GDM1 (cell line): ENCODE results near the gene NSD1.
A peak's percentile ranks its signal among the peaks of the same experiment; 100 is the strongest.
"Not testable (repeated sequence)": the region's sequence is repeated elsewhere in the genome, so short reads cannot be mapped to it uniquely, and the experiment has no call there.

Experiments used
- DNase-seq: peaks from one replicate; lab custom pipeline; 2025; lab: John Stamatoyannopoulos, UW

NSD1 gene

DNA sequence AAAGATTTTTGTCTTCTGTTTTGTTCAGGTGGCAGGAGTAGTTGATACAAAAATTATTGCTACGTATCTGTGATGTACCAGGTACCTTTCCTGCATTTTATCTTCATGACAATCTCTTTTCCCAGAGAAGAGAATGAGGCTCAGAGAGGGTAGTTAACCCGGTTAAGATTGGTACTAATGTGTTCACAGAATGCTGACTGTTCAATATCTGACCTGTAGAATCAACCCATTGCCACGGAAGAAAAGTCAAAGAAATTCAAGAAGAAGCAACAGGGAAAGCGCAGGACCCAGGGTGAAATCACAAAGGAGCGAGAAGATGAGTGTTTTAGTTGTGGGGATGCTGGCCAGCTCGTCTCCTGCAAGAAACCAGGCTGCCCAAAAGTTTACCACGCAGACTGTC lies 158.2 kb downstream of the NSD1 start:
- no peak for DNase-seq

DNA sequence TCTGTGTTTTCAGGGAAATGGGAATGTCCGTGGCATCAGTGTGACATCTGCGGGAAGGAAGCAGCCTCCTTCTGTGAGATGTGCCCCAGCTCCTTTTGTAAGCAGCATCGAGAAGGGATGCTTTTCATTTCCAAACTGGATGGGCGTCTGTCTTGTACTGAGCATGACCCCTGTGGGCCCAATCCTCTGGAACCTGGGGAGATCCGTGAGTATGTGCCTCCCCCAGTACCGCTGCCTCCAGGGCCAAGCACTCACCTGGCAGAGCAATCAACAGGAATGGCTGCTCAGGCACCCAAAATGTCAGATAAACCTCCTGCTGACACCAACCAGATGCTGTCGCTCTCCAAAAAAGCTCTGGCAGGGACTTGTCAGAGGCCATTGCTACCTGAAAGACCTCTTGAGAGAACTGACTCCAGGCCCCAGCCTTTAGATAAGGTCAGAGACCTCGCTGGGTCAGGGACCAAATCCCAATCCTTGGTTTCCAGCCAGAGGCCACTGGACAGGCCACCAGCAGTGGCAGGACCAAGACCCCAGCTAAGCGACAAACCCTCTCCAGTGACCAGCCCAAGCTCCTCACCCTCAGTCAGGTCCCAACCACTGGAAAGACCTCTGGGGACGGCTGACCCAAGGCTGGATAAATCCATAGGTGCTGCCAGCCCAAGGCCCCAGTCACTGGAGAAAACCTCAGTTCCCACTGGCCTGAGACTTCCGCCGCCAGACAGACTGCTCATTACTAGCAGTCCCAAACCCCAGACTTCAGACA lies 160.4 kb downstream of the NSD1 start:
- DNase-seq, result no peak

DNA sequence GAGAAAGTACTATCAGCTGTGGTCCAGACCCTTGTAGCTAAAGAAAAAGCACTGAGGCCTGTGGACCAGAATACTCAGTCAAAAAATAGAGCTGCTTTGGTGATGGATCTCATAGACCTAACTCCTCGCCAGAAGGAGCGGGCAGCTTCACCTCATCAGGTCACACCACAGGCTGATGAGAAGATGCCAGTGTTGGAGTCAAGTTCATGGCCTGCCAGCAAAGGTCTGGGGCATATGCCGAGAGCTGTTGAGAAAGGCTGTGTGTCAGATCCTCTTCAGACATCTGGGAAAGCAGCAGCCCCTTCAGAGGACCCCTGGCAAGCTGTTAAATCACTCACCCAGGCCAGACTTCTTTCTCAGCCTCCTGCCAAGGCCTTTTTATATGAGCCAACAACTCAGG lies 161.1 kb downstream of the NSD1 start:
- DNase-seq, result no peak

DNA sequence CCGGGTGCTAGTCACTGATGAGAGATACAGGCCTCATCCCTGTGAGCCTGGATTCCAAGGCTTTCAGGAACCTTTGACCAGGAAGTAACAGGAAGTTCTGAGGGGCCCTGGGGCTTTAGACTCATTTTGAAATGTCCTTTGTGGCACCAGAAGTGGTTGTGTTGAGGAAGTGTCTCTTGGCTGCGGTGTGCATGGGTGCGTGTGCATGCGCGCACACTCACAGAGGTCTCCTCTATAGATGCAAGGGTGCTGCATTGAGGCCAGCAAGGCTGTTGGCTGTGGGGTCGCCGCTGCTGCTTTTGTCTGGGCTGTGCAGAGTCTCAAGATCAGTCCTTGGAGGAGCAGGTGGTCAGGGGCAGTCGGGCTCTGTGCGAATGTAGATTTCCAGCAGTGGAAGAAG lies 162.4 kb downstream of the NSD1 start:
- DNase-seq, result no peak

DNA sequence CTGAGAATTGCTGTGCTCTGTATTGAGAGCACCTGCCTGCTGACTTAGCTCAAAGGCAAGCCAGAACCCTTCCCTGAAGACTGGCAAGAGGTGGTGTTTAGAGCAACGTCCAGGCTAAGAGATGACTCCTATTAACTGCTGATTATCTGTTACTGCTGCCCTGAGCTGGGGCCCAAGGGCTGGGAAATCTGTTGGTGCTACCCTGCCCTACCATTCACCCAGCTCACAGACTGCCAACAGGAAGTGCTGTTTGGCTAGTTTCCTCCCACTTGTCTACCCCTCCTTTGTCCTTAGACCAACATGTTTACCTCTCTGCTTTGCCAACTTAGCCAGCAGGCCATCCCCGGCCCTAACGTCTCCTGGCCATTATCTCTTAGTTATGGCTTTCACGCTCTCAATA lies 163.0 kb downstream of the NSD1 start:
- no peak for DNase-seq

DNA sequence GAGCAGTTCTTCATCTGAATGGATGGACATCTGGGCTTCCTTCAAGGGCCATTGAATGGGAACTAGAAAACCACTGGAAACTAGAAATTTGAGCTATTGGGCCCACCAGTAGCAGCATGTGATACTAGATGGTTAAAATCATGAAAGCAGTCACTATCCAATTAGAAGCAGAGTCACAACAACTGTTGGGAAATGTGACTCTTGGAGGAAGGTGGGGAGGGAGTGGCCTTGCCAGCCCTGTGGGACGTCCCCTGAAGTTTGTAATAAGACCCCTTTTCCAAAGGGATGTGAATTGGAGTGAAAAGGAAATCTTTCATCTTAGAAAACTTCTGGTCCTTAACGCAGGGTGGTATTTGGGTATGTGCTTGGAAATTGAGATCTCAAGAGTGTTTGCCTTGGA lies 164.3 kb downstream of the NSD1 start:
- no peak for DNase-seq

DNA sequence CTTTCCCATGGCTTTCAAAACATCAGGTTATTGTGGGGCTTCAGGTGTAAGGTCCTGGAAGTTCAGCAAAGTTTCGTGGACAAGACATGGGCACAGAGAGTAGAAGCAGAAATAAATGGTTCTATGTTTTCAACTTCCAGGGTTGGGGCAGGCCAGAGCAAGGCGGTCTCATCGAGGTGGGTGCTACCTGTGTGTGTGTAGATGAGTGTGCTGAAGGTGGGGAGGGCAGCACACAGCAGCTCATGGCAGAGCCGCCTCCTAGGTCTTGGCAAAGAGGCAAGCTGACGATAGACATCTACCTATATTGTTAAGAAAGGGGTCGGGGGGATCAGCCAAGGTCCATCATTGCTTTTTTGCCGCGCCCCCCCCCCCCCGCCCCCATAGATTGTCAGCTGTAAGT lies 166.1 kb downstream of the NSD1 start:
- DNase-seq, result no peak

DNA sequence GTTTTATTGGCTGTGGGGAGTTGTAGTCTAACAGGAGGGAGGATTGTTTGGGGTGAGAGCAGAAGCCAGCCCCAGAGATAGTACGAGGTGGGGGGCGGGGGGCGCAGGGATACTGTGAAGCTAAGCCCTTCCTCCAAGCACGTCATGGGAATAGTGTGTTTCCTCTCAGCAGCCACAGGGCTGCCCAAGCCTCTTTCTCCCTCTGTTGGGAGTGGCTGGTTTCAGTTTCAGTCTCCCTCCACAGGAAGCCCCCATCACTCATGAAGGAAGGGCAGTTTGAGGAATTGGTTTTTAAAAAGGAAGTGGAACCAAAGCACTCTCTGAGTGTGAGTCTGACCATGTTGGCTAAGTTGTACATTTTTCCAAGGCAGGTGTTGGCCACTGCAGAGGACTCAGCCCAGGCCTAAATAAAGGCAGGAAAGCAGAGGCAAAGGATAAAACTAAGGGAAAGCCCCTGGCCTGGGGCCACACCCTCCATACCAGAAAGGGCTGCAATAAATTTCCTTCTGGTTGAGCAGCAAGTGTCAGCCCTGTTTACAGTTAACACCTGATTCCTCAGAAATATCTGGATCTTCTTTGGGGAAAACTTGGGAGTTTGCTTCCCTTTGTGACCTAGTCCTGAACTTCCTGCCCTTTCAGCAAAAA lies 166.8 kb downstream of the NSD1 start:
- peak; percentile 85 for DNase-seq

DNA sequence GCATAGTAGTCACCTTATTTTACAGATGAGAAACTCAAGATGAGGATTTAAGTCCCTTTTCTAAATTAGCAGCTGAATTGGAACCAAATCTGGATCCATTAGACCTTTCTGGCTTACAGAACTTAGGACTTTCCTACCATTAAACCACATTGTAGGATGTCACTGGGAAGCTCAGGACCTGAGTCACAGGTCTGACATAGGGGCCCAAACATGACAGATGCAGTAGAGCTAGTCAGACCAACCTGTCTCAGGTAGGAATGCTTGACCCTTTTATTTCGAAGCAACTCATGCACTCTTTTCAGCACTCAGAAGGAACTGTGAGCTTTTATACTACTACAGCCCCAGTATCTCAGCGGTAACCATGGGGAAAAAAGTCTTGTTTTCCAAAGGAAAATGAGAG lies 167.4 kb downstream of the NSD1 start:
- no peak for DNase-seq

DNA sequence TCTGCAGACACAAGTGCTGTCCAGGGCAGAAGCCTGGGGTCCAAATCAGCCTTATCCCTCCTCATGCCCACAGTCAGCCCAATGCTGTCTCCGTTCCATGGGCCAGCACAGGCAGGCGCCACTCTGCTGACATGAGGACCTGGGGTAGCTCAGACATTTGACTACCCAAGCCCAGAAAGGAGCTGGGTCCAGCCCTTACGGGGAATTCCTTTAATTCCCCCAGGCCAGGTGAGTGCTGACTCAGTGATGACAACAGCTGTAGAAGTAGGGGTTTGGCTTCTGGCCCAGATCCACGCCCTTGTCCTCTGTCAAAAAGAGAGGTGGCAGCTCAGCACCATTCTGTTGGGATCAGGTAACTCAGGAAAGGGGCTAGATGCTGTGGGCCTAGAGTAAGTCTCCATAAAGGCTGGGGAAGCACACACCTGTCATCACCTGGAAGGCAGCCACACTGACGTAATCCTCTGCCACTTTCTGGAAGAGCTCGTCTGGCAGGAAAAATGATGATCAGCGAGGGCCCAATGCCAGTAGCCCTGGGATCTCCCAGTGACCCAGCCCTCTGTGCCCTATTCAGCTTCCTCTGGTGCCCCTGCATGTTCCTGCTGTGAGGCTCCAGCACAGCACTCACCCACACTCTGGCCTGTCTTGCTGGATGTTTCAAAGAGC lies 168.1 kb downstream of the NSD1 start:
- no peak for DNase-seq

DNA sequence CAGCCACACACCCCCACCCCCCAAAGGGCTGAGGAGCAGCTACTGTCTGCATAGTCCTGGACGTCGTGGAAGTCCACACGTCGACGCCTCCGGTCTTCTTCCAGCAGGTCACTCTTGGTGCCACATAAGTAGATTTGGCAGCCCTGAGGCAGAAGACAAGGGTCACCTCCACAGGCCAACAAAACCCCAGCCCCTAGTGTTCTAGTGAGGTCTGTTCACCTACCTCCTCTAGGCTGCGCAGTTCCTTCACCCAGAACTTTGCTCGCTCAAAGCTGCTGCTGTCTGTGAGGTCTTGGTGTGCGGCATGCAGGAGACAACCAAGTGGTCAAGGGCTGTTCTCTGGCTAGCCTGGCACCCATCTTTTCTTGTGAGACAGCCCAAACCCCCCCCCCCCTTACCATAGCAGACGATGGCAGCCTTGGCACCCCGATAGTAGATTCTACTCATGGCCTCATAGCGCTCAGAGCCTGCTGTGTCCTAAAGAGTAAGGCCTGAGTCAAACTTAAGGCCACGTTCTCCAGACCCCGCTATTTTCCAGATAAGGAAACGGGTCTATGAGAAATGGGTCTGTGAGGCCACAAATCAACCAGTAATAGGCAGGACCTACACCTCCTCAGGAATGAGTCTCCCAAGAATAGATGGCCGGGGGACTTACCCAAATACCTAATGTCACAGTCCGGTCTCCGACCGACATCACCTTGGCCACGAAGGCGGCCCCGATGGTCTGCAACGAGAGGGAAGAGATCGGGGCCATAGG lies 169.0 kb downstream of the NSD1 start:
- DNase-seq, result no peak

DNA sequence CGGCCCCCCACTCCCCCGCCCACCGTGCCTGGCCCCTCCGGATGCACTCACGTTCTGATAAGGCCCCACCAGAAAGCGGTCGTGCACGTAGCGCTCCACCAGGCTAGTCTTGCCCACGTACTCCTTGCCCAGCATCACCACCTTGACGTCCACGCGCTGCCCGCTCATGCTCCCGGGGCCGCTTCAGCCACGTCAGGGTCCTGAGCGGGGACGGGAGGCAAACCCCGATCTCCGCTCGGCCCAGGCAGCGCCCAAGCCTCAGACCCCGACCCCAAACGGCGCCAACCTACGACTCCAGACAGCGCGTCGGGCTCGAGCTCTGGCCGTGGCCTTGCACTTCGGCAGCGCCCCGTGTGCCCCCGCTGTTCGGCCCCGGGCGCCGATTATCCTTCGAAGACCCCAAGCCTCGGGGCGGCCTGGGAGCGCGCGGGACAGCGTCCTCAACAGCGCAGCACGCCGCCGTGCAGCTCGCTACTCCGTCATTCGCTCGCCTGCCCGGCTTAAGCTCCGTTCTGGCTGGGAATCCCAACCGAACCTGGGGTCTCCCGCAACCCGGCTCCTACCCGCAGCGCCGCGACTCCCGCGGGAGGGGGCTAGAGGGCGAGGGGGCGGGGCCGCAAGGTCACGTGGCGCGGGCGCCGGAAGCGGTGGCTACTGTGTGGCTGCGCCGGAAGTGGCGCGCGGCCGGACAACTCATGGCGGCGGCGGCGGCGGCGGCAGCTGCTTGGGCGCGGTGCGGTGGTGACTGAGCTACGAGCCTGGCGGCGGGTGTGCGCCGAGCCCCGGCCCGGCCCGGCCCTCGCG lies 169.8 kb downstream of the NSD1 start, which contains the start of the genes PRELID1 and RAB24:
Gene PRELID1, plus strand, starts transcription at position 679 of the 804 bp plus-strand sequence. CDS start 187 bp downstream, outside the sequence.
Gene RAB24, minus strand, starts transcription at position 599 of the 804 bp plus-strand sequence. Its CDS starts 431 bp downstream, at position 168.
- peak; percentile 76 for DNase-seq

DNA sequence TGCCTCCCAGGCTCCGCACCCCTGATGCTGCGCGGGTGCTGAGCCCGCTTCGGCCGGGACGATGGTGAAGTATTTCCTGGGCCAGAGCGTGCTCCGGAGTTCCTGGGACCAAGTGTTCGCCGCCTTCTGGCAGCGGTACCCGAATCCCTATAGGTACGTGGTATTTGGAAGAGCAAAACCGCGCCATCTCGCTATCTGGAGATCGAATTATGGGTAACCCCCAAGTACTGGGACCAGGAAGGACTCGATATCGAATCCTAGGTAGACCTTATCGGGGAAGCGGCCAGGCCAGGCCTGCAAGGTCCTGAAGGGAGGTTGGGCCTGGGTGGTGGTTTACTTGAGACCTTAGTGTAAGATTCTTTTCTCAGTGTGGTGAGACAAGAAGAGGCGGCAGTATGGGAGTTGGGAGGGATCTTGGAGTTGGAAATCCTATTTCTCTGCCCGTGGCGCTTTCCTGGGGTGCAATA lies 170.4 kb downstream of the NSD1 start:
- no peak for DNase-seq

DNA sequence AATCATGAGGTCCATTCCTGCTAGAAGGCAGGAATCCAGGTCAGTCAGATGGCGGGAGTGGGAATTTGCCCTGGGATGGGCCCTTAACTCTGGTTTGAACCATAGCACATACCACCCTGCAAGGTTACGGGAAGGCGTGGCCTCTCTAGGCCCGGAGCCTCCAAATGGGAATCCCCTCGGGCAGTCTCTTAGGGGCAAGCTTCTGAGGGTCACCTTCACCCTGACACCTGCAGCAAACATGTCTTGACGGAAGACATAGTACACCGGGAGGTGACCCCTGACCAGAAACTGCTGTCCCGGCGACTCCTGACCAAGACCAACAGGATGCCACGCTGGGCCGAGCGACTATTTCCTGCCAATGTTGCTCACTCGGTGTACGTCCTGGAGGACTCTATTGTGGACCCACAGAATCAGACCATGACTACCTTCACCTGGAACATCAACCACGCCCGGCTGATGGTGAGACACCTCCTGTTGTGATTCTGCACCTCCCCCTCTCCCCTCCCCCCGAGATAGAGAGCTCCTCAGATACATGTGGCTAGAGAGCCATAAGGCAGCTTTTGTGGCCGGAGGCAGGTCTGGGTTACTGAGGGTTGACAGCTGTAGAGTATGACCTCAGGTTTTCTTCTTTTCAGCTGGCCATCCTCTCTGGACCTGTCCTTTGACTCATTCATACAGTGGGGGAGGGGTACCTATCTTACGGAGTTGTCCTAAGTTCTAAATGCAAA lies 171.0 kb downstream of the NSD1 start:
- no peak for DNase-seq

DNA sequence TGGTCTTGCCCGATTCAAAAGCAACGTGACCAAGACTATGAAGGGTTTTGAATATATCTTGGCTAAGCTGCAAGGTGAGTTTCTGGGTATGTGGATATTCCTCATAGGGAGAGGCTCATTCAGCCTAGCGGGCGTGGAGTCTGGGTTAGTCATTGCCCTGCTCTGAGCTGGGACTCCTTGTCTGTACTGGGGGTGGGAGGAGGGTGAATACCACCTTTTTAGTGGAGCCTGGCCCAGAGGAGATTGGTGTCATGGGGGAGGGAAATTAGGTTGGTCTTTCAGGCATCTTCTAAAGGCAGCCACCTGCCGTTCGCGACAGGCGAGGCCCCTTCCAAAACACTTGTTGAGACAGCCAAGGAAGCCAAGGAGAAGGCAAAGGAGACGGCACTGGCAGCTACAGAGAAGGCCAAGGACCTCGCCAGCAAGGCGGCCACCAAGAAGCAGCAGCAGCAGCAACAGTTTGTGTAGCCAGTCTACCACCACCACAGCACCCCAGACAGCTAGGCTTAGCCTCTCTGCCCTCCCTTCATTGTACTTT lies 172.6 kb downstream of the NSD1 start:
- not testable (repeated sequence) for DNase-seq

DNA sequence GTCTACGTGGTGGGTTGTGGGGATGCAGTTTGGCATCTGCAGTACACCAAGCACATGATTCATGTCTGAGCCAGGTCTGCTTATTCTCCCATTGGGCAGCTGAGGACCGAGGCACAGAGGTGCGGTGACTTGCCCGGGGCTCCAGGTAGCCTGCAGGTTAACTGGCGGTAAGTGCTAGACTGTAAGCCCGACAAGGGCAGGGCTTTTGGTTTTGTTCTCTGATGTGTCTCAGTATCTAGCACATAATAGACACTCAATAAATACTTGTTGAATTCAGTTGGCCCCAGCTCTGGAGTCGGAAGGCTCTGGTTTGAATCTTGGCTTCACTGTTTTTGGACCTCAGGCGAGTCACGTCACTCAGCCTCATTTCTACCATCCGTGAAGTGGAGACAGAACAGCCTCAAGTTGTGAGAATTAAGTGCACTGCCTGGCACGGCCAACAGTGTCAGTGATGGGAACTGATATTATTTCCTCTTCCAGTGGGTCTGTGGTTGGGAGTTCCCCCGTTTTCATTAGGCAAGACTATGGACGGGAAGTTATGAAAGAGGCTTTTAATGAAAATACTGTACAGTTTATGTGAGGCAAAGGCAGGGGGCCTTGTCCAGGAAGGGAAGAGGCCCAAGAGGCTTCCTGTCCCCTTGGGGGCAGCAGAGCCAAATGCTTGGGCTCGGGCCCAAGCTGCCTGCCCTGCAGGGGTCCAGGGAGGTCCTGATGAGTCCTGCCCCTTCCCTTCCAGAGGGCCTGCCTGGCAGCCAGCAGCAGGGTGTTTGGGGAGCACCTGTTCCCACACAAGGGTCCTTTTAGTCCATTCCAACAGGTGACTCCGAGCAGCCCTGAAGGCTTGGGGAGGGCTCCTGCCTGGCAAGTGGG lies 173.3 kb downstream of the NSD1 start:
- DNase-seq, result no peak

DNA sequence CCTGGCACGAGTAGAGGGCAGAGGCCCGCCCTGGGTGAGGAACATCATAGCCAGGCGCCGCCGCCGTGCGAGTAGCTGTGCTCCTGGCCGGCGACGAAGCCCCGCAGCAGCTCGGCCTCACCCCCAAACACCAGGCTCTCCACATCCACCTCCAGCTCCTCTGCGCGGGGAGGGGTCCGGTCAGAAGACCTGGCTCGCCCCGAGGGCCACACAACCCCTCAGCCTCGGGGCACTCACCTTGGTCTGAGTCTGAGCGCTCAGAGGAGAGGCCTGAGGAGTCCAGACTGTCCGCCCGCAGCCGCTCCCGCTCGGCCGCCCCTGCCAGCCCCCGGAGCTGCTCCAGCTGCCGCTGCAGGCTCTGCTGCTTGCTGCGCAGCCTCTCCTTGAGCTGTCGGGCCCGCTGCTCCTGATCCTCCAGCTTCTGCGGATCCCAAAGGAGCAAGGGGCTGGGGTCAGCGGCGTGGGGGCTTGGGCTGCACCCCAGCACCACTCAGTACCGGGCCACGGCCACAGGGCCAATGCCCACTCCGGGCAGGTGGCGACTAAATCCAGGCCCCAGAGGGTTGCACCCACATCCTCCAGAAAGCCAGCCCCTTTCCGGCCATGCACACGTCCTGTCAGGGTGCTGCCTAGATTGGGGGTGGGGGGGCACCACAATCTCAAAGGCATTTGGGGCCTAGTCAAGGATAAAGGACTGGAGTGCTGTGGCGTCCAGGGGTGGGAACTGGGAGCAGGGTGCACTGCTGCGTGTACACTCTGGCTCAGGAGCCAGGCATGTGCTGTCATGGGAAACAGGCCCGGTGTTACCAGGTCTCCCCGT lies 174.2 kb downstream of the NSD1 start:
- DNase-seq, result no peak

DNA sequence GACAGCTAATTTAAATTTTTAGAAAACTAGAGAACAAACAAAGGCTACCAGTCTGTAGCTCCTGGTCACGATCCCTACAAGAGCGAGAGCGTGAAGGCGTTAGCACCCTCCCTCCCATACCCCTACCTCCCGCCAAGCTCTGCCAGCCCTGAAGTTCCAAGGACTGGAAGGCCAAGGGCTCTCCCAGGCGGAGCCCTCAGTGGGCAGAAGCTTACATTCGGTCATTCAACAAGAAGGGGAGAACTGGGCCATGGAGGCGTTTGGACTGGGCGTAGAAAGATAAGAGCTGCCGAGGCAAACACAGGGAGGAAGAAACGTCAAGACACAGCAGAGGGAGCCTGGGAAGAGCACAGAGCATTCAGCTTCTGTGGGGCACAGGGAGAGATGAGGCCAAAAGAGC lies 175.2 kb downstream of the NSD1 start:
- no peak for DNase-seq
